OCI-LY7 (cell line): ENCODE data around the gene ANKRD2. TPM values are rescaled to one million over a fixed set of nuclear protein-coding genes. Genes with fewer than 3 reads are reported as not detected.

Source experiments
- BruUV-seq: library from RNA; stranded (reverse); fragments of 400-500 nt; replicated peaks from 2 replicates; lab custom pipeline; 2021; lab: Mats Ljungman, UMichigan
- CTCF ChIA-PET: fragments of 300-600 bp; sonication (Branson Sonifier 250); formaldehyde crosslinking; loops from one replicate; lab custom pipeline; 2022; ENCODE audit warnings: antibody characterized with exemption; ENCODE audit not compliant: unreplicated experiment; lab: Charles Lee
- POLR2A ChIA-PET: fragments of 300-600 bp; sonication (Branson Sonifier 250); formaldehyde crosslinking; loops from one replicate; lab custom pipeline; 2022; ENCODE audit warnings: antibody characterized with exemption; lab: Charles Lee
- DNase-seq: peaks from one replicate; pipeline ENCODE4 v3.0.0-alpha.2; 2015; ENCODE audit warnings: low spot score
- H2AFZ ChIP-seq: fragments of 200-600 bp; sonication (generic), shearing (Covaris generic); 2 replicates; pipeline ENCODE4 v1.6.1; 2014; ENCODE audit warnings: mild to moderate bottlenecking, antibody characterized with exemption, low read length, moderate library complexity
- H3K27ac ChIP-seq: fragments of 200-600 bp; sonication (generic); 2 replicates; pipeline ENCODE4 v1.5.1; 2014; ENCODE audit warnings: mixed run types, low read depth, mild to moderate bottlenecking, moderate library complexity, low read length, inconsistent platforms; ENCODE audit not compliant: poor library complexity, severe bottlenecking
- H3K36me3 ChIP-seq: fragments of 200-600 bp; sonication (generic); 2 replicates; pipeline ENCODE4 v1.6.1; 2014; ENCODE audit warnings: mild to moderate bottlenecking, antibody characterized with exemption, low read length, moderate library complexity, mixed read lengths; ENCODE audit not compliant: insufficient read depth
- H3K4me1 ChIP-seq: fragments of 200-600 bp; sonication (generic); 2 replicates; pipeline ENCODE4 v1.5.1; 2014; ENCODE audit warnings: mild to moderate bottlenecking, low read length; ENCODE audit not compliant: insufficient read depth, poor library complexity, severe bottlenecking
- H3K4me2 ChIP-seq: fragments of 200-600 bp; sonication (generic); 2 replicates; pipeline ENCODE4 v1.6.1; 2014; ENCODE audit warnings: mild to moderate bottlenecking, low read length
- H3K4me3 ChIP-seq: fragments of 200-600 bp; sonication (generic); 2 replicates; pipeline ENCODE4 v1.5.1; 2014; ENCODE audit warnings: mild to moderate bottlenecking, low read depth, low read length; ENCODE audit not compliant: poor library complexity, severe bottlenecking
- H3K79me2 ChIP-seq: fragments of 200-600 bp; sonication (generic); 2 replicates; pipeline ENCODE4 v1.6.1; 2016; ENCODE audit warnings: low read depth, mild to moderate bottlenecking, low read length, moderate library complexity, mixed read lengths; ENCODE audit not compliant: insufficient read depth
- H3K9me2 ChIP-seq: fragments of 200-600 bp; sonication (generic); 2 replicates; pipeline ENCODE4 v1.6.1; 2016; ENCODE audit warnings: mild to moderate bottlenecking, low read length, mixed read lengths; ENCODE audit not compliant: insufficient read depth
- H3K9me3 ChIP-seq: fragments of 200-600 bp; sonication (generic); 2 replicates; pipeline ENCODE4 v1.6.1; 2014; ENCODE audit warnings: mild to moderate bottlenecking, mixed run types, low read length, mixed read lengths
- H4K20me1 ChIP-seq: fragments of 200-600 bp; sonication (generic); 2 replicates; pipeline ENCODE4 v1.6.1; 2014; ENCODE audit warnings: mild to moderate bottlenecking, antibody characterized with exemption, low read length, moderate library complexity, mixed read lengths; ENCODE audit not compliant: insufficient read depth
- EZH2phosphoT487 ChIP-seq: fragments of 200-600 bp; sonication (generic); IDR thresholded peaks from 2 replicates; pipeline ENCODE4 v1.6.1; 2018; ENCODE audit warnings: low read depth, borderline replicate concordance, mild to moderate bottlenecking, mixed run types, antibody characterized with exemption, low read length, moderate library complexity, mixed read lengths
- intact Hi-C: fragments of 100-400 bp; cut with micrococcal nuclease; formaldehyde crosslinking; loops from one replicate; pipeline ENCODE4 v1.10.0; 2022; ENCODE audit not compliant: unreplicated experiment
- total RNA-seq, 2 experiments: library from RNA; depleted of rRNA in 1 of 2; stranded (reverse); fragments of >200 nt in 1 of 2; shearing (Covaris generic) in 1 of 2; gene quantifications; 2 replicates each; pipeline ENCODE4 v1.2.3, GENCODE V29; 2014 to 2022
- TF ChIP-seq, protein P1 (sequence below): fragments of 200-600 bp; sonication (generic); conservative IDR thresholded peaks from 2 replicates; pipeline ENCODE4 v1.5.1; 2014; ENCODE audit warnings: mild to moderate bottlenecking, antibody characterized with exemption, low read length, moderate library complexity, mixed read lengths

Gene ANKRD2
- total RNA-seq, 2 experiments from 2014 or later = not detected

GRCh38 chr10:97600616-97601015, 28.0 kb downstream of the ANKRD2 start:
- no peaks in the 10 kb centered on the region for H3K79me2 ChIP-seq
- TF ChIP-seq, protein P1, sequence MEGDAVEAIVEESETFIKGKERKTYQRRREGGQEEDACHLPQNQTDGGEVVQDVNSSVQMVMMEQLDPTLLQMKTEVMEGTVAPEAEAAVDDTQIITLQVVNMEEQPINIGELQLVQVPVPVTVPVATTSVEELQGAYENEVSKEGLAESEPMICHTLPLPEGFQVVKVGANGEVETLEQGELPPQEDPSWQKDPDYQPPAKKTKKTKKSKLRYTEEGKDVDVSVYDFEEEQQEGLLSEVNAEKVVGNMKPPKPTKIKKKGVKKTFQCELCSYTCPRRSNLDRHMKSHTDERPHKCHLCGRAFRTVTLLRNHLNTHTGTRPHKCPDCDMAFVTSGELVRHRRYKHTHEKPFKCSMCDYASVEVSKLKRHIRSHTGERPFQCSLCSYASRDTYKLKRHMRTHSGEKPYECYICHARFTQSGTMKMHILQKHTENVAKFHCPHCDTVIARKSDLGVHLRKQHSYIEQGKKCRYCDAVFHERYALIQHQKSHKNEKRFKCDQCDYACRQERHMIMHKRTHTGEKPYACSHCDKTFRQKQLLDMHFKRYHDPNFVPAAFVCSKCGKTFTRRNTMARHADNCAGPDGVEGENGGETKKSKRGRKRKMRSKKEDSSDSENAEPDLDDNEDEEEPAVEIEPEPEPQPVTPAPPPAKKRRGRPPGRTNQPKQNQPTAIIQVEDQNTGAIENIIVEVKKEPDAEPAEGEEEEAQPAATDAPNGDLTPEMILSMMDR = no peak
- no peak for TF ChIP-seq EZH2phosphoT487
- H3K4me3 ChIP-seq = no peak overlapping the region
- no TSS peak for BruUV-seq
- no peaks in the 10 kb centered on the region for H3K36me3 ChIP-seq
- H2AFZ ChIP-seq = no peak overlapping the region
- H3K9me3 ChIP-seq = no peaks in the 10 kb centered on the region
- no peak for DNase-seq
- H3K4me2 ChIP-seq = no peak overlapping the region
- intact Hi-C loops = no loop called here
- ChIA-PET POLR2A (no interaction called here), CTCF (no interaction called here)
- H3K27ac ChIP-seq = no peak overlapping the region
- no peaks in the 10 kb centered on the region for H3K4me1 ChIP-seq
- no peaks in the 10 kb centered on the region for H4K20me1 ChIP-seq
- H3K9me2 ChIP-seq = no peaks in the 10 kb centered on the region

DNA sequence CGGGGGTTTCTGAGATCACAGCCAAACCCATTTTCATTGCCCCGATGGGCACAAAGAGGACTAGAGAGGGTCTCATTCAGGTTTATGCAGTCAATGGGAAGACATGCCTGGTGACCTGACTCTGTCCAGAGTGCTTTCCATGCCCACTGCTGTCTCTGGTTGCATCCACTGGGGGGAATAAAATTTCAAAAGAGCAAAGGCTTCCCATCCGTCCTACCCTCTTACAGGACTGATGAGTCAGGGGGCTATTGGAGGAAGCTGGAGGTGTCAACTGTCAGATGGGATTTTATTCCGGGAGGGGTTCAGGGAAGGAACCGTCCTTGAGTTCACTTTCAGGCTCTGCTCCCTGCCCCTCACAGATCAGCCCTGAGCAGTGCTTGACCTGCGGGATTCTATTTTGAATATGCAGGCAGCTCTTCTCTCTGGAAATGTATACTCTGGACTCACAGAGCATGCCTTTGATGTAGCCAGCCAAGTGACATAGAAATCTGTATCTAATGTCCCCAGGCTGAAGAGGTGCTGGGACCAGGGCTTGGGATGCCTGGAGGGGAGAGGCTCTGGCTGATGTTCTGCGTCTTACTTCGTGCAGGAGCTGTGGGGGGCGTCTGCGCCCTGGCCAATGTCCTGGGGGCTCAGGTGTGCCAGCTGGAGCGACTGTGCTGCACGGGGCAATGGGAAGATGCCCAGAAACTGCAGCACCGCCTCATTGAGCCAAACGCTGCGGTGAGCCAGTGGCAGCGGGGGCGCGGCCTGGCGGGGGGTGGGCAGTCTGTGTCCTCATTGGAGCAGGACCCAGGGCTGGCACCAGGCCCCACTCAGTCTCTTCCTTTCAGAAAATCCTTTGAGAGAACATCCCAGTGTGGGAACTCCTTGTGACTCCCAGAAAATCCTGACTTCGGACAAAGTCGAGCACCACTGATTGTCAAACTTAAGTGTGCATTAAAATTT, 29.0 kb downstream of the ANKRD2 start:
- CTCF ChIA-PET = no interaction called here
- TF ChIP-seq, protein P1 = no peak
- TF ChIP-seq EZH2phosphoT487 = no peak
- intact Hi-C loops = no loop called here

DNA sequence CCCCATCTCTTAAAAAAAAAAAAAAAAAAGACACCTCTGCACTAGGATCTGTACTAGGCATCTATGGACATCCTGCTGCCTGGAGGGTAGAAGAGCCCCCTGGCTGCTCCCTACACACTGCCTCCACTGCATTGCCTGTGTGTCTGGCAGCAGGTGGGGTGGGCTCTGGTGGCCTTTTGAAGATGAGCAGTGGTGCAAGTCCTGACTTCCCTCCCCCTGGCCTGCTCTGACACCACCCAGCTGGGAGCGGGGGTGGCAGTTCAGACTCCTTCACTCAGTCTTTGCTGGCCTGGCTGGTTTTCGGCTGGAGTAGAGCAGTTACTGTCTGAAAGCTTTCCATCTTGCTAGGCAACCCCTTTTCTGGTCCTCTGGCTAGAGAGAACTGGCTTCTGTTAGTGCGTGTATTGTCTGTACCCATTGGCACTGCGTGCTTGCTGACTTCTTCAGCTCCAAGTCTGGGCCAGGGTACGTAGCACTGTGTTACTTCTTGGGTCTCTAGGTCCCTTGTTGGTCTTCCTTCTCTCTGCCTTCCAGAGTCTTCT, 34.6 kb downstream of the ANKRD2 start:
- Histone ChIP-seq H3K4me2 (no peak overlapping the region), H3K36me3 (no peaks in the 10 kb centered on the region), H3K4me1 (no peaks in the 10 kb centered on the region), H2AFZ (no peak overlapping the region), H3K9me3 (no peaks in the 10 kb centered on the region), H3K9me2 (no peaks in the 10 kb centered on the region), H3K27ac (no peak overlapping the region), H3K4me3 (no peak overlapping the region), H3K79me2 (no peaks in the 10 kb centered on the region), H4K20me1 (no peaks in the 10 kb centered on the region)
- DNase-seq = peak; percentile 31
- no TSS peak for BruUV-seq
- ChIA-PET POLR2A (interaction anchor here (0.5 to 0.6 kb wide), 3 partner anchors 15 to 803 kb away, joined by 3 to 4 read pairs (median 3); no protein-coding TSS in a partner anchor), CTCF (no interaction called here)
- intact Hi-C loops = no loop called here
- TF ChIP-seq, protein P1 = no peak
- TF ChIP-seq EZH2phosphoT487 = no peak

More for the DNA sequence above, 29.0 kb downstream of the ANKRD2 start:
- no TSS peak for BruUV-seq
- H3K4me3 ChIP-seq = no peak overlapping the region
- no peaks in the 10 kb centered on the region for H3K36me3 ChIP-seq
- H3K79me2 ChIP-seq = no peaks in the 10 kb centered on the region
- no peak overlapping the region for H2AFZ ChIP-seq
- H3K9me2 ChIP-seq = no peaks in the 10 kb centered on the region
- H3K27ac ChIP-seq = no peak overlapping the region
- DNase-seq = no peak
- H4K20me1 ChIP-seq = no peaks in the 10 kb centered on the region
- no peaks in the 10 kb centered on the region for H3K9me3 ChIP-seq
- no peaks in the 10 kb centered on the region for H3K4me1 ChIP-seq
- H3K4me2 ChIP-seq = no peak overlapping the region
- POLR2A ChIA-PET = no interaction called here
